ENCODE data around the gene FHL1. TPM values are rescaled to one million over a fixed set of nuclear protein-coding genes. Genes with fewer than 3 reads are reported as not detected.

FHL1 gene
- total RNA-seq, 4 donors from 2014 or later = 64.1 to 225 (median 86.5) TPM

GRCh38 chrX:136183172-136183571 lies 35.8 kb downstream of the FHL1 start:
- Histone ChIP-seq H3K4me3 (no peak overlapping the region), H3K36me3 (no peaks in the 10 kb centered on the region), H3K27me3 (no peaks in the 10 kb centered on the region), H3K9me3 (no peaks in the 10 kb centered on the region), H3K4me1 (peaks cover 2% of the 10 kb centered on the region), H3K27ac (no peak overlapping the region)
- 63% methylated on average over 4 of the region's 4 CpGs for WGBS
- DNase-seq (ENCODE audit: low spot score in 2 of 2) = no peak
- TF ChIP-seq EP300 (IDR thresholded peaks at IDR 0.05) = no peak
- no peak for TF ChIP-seq POLR2A (IDR thresholded peaks at IDR 0.05)
- TF ChIP-seq CTCF (IDR thresholded peaks at IDR 0.05) = no peak
- TF ChIP-seq POLR2AphosphoS5 (IDR thresholded peaks at IDR 0.05) = no peak

GRCh38 chrX:136183917-136184316 lies 36.6 kb downstream of the FHL1 start:
- H3K4me1 ChIP-seq = peaks cover 2% of the 10 kb centered on the region
- H3K27ac ChIP-seq = peak overlapping the region; percentile 14
- no peak overlapping the region for H3K4me3 ChIP-seq
- H3K36me3 ChIP-seq = no peaks in the 10 kb centered on the region
- TF ChIP-seq POLR2AphosphoS5 (IDR thresholded peaks at IDR 0.05) (no peak), CTCF (IDR thresholded peaks at IDR 0.05) (no peak), EP300 (IDR thresholded peaks at IDR 0.05) (no peak), POLR2A (IDR thresholded peaks at IDR 0.05) (no peak)
- 38% methylated on average over 1 of the region's 1 CpG for WGBS
- no peaks in the 10 kb centered on the region for H3K9me3 ChIP-seq
- no peaks in the 10 kb centered on the region for H3K27me3 ChIP-seq
- no peak for DNase-seq (ENCODE audit: low spot score in 2 of 2)

- no peaks in the 10 kb centered on the region for H3K27me3 ChIP-seq
- no peaks in the 10 kb centered on the region for H3K36me3 ChIP-seq
- peaks cover 2% of the 10 kb centered on the region for H3K4me1 ChIP-seq
- 36% methylated on average over 8 of the region's 8 CpGs for WGBS
- TF ChIP-seq EP300 (IDR thresholded peaks at IDR 0.05) (no peak), POLR2AphosphoS5 (IDR thresholded peaks at IDR 0.05) (no peak), POLR2A (IDR thresholded peaks at IDR 0.05) (no peak), CTCF (IDR thresholded peaks at IDR 0.05) (no peak)
- no peak overlapping the region for H3K4me3 ChIP-seq
- H3K27ac ChIP-seq = peak overlapping the region; percentile 18
- no peaks in the 10 kb centered on the region for H3K9me3 ChIP-seq
- DNase-seq (ENCODE audit: low spot score in 2 of 2) = no peak
Observed at GRCh38 chrX:136185401-136186022, 38.2 kb downstream of the FHL1 start.

GRCh38 chrX:136186023-136186413 lies 38.7 kb downstream of the FHL1 start:
- TF ChIP-seq CTCF (IDR thresholded peaks at IDR 0.05) = no peak
- TF ChIP-seq POLR2A (IDR thresholded peaks at IDR 0.05) = no peak
- TF ChIP-seq POLR2AphosphoS5 (IDR thresholded peaks at IDR 0.05) = no peak
- TF ChIP-seq EP300 (IDR thresholded peaks at IDR 0.05) = no peak
- Histone ChIP-seq H3K9me3 (no peaks in the 10 kb centered on the region), H3K36me3 (no peaks in the 10 kb centered on the region), H3K4me1 (peaks cover 2% of the 10 kb centered on the region), H3K27ac (no peak overlapping the region), H3K4me3 (no peak overlapping the region), H3K27me3 (no peaks in the 10 kb centered on the region)
- 66% methylated on average over 3 of the region's 3 CpGs for WGBS
- no peak for DNase-seq (ENCODE audit: low spot score in 2 of 2)

GRCh38 chrX:136189222-136189621 lies 41.9 kb downstream of the FHL1 start:
- peaks cover 2% of the 10 kb centered on the region for H3K4me1 ChIP-seq
- no peaks in the 10 kb centered on the region for H3K9me3 ChIP-seq
- 90% methylated on average over 2 of the region's 2 CpGs for whole genome bisulfite sequencing
- H3K4me3 ChIP-seq = no peak overlapping the region
- DNase-seq (ENCODE audit: low spot score in 2 of 2) = no peak
- H3K27me3 ChIP-seq = no peaks in the 10 kb centered on the region
- H3K27ac ChIP-seq = no peak overlapping the region
- TF ChIP-seq EP300 (IDR thresholded peaks at IDR 0.05) (no peak), POLR2AphosphoS5 (IDR thresholded peaks at IDR 0.05) (no peak), POLR2A (IDR thresholded peaks at IDR 0.05) (no peak), CTCF (IDR thresholded peaks at IDR 0.05) (no peak)
- no peaks in the 10 kb centered on the region for H3K36me3 ChIP-seq

All from suprapubic skin (tissue), 4 donors.